Fibroblast of skin of left biceps (primary cell): ENCODE data around the gene SLC25A39.
"Not testable (repeated sequence)": the region's sequence is repeated elsewhere in the genome, so short reads cannot be mapped to it uniquely, and the experiment has no call there.

ENCODE experiments used
- DNase-seq, 2 experiments: peaks; one replicate each; pipeline ENCODE4 v3.0.0-alpha.2; 2013; ENCODE audit warnings: low read depth in 2 of 2

Gene SLC25A39

DNA sequence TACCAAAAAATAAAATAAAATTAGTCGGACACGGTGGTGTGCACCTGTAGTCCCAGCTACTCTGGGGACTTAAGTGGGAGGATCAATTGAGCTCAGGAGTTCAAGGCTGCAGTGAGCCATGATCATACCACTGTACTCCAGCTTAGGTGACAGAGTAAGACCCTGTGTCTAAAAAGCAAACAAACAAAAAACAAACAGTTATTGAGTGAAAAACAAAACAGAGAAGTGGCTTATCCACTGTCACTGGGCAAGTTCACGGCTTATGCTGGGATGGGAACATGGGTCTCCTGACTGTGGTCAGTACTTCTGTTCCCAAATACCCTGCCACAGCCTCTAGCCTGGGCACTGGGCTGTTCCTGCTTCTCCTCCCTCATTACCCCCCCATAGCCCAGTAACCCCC, 10.9 kb upstream of the SLC25A39 start:
- DNase-seq: no peak

DNA sequence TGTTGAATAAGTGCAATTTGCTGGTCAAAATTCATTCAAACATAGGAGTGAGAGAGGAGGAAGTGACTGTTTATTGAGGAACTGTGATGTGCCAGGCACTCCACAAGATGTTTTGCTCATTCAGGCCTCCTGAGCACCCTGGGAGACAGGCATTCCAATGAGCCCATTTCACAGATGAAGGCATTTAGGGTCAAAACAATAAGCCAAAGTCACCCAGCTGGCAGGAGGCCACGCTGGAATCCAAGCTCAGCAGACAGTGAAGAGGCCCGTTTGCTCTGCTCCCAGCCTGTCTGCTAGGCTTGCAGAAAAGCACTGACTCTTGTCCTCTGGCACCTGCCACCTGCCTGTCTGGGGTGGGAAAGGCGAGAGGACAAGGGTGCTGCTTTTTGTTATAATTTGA, 10.1 kb upstream of the SLC25A39 start:
- no peak for DNase-seq

DNA sequence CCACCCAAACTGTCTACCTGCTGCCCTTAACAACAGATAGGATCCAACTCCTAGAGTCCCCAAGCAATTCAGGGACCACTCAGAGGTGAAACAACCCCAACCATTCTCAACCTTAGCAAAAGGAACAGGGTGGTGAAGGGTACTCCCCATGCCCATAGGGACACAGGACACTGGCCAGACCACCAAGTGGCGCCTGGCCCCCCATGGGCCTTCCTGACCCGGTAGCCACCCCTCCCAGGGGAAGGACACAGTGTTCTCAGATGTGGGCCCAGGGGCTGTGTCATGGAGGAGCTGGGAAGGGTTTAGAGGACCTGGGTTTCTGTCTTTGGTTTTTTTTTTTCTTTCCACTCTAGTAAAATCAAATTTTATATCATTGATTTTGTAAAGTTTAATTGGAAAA, 9.7 kb upstream of the SLC25A39 start:
- no peak for DNase-seq

DNA sequence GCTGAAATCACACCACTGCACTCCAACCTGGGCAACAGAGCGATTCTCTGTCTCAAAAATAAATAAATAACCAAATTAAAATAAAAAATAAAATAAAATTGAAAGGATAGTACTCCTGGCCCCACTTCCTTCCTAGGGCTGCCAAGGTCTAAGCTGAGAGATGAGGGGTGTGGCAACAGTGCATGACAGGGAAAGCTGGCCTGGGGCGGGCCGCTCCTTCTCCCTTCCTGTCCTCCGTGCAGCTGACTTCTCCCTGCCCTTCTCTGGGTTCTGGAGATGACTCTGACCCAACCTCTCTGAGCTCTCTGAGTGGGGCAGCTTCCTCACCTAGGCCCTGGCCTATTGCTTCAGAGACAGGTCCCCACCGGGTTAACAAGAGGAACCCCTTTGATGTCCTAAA, 8.7 kb upstream of the SLC25A39 start:
- DNase-seq: no peak

DNA sequence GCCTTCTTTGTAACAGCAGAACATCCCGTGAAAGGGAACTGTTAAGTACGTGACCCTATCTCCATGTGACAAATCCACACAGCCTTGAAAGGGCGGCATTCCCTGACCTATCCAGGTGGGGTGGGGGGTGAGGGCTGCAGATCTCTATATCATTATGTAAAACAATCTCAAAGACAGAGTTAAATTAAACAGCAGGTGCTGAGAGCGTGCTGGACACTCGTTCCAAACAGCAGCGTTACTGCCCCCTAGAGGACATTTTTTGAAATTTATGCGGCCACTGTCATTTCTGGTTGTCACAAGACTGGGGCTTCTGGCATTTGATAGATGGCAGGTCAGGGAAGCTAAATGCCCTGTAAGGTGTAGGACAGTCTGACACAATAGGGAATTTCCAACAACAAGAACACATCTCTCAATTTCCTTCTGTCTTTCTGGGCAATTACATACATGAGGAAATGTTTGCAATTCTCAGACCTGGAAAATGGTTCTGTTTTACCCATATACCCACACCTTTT, 6.7 kb upstream of the SLC25A39 start:
- DNase-seq: no peak

DNA sequence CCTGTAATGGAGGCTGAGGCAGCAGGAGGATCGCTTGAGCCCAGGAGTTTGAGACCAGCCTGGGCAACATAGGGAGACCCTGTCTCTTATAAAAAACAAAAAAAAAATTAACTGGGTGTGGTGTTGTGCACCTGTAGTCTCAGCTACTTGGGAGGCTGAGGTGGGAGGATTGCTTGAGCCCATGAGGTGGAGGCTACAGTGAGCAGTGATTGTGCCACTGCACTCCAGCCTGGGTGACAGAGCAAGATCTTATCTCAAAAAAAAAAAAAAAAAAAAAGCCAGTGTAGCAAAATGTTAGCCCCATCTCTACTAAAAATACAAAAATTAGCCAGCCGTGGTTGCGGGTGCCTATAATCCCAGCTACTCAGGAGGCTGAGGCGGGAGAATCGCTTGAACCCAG, 5.6 kb upstream of the SLC25A39 start:
- DNase-seq: not testable (repeated sequence)

DNA sequence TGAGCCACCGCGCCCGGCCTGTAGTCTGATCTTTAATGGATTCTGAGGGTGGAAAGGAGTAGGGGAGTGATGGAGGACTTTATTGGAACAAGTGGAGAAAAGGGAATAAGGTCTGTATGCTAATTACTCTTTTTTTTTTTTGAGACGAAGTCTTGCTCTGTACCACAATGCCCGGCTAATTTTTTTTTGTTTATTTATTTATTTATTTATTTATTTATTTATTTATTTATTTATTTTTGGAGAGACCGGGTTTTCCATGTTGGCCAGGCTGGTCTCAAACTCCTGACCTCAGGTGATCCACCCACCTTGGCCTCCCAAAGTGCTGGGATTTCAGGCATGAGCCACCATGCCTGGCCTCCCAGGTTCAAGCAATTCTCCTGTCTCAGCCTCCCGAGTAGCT, 4.9 kb upstream of the SLC25A39 start:
- not testable (repeated sequence) for DNase-seq

DNA sequence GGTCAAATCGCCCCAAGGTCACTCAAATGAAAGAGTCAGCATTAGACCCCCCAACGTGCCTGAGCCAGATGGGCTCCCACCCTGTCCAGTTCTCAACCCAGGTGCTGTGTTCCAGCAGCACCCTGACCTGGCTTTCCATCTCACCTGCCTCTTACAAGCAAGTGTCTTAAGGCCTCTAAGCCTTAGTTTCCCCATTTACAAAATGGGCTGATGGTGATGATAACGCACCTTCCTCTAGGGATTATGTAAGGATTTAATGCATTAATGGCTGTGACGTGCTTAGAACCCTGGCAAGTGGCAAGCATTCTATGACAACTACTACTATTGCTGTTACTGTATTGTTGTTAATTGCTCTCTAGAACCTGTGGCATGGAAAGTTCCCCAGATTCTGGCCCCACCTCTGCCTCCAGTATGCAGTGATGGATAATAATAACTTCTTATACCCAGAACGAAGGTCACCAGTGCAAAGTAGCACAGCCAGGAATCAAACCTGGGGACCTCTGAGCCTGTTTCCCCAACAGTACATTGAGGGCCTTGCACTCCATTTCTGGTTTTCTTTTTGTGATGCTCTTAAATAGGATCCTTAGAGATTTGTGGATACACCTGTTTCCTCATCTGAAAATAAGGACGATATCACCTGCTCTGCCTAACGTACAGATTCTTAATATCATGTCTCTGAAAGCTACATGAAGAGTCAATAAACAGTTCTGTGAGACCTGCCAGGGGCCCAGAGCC, 3.3 kb upstream of the SLC25A39 start:
- no peak for DNase-seq

DNA sequence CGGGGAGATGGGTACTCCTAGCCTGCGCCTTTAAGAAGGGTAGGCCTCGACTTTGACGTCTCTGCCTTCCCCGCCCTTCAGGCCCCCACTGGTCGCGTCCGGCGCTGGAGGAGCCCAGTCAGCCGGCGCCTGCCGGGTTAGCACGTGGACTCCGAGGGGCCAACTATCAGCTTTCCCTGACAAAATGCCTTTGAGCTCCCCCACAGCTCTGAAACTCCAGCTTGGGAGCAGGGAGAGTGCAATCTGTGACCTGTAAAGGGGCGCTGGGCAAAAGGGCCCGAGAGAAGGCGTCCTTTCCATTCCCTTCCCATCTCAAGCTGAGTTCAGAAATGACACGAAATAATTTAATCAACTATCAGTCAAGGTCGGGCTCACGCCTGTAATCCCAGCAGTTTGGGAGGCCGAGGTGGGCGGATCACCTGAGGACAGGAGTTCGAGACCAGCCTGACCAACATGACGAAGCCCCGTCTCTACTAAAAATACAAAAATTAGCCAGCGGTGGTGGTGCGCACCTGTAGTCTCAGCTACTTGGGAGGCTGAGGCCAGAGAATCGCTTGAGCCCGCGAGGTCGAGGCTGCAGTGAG, 2.3 kb upstream of the SLC25A39 start:
- DNase-seq: peak; percentile 93 to 94

DNA sequence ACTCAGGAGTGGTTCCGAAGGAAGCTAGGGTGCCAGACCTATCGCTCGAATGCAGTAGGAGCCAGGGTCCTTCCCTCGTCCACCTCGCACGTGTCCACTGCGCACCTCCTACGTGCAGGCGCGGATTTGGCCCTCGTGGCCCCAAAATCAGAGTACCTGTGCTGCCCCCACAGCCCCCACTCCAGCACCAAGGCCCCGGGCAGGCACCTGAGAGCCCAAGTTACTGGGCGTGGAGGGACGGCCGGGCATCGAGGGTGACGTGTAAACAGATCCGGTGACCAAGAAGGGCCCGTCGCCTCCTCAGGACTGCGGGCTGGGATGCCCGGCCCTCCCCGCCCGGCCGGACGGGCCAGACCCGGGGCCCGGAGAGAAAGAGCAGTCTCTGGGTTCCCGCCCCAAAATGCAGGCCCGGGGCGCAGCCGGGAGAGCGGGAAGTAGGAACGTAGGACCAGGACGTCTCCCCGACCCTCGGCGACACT, 492 bp downstream of the SLC25A39 start:
- DNase-seq: no peak

DNA sequence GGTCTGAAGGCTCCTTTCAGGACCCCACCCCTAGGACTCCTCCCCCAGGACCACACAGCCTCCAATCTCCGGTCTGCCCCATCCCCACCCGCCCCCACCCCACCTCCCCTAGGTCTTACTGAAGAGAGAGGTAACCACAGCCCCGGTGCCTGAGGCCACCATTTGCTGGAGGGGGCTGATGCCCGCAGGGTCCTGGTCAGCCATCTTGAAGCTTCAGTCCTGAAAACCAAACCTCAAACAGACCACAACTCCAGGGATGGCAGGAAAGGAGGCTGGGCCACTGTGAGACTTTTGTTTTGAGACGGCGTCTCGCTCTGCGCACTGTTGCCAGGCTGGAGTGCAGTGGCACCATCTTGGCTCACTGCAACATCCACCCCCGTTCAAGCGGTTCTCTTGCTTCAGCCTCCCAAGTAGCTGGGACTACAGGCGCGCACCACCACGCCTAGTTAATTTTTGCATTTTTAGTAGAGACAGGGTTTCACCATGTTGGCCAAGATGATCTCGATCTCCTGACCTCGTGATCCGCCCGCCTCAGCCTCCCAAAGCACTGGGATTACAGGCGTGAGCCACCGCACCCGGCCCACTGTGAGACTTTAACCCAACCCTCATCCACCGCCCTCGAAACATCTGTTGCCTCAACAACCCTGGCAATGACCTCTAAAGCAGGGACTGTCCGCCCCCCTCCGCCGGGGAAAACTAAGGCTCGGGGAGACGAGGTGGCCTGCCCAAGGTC, 1.1 kb downstream of the SLC25A39 start:
- DNase-seq: no peak

DNA sequence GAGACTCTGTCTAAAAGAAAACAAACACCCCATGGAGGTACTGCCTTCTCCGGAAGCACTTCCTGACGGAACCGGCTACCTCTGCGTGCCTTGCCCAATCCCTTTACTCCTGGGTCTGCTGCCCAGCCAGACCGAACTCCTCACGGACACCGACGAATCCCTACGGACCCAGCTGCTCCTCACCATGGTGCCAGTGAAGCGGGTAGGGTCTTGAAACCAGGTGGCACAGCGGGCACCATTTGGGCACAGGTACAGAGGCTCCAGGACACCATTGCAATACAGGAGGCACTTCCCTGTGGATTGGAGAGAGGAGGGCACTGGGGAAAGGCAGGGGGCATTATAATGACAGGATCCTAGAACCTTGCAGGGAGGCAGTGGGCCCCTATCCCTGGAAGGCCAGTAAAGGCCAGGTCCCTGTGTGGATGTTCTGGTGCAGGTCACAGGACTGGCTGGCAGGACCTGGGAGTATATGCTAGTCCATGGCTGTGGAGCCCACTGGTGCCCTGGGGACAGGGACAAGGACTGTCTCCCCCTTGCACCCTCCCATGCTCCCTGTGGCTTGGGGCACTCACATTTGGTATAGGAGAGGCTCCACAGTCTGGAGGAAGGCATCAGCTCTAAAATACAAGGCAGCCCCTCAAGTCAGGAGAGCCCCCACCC, 2.3 kb downstream of the SLC25A39 start:
- no peak for DNase-seq

DNA sequence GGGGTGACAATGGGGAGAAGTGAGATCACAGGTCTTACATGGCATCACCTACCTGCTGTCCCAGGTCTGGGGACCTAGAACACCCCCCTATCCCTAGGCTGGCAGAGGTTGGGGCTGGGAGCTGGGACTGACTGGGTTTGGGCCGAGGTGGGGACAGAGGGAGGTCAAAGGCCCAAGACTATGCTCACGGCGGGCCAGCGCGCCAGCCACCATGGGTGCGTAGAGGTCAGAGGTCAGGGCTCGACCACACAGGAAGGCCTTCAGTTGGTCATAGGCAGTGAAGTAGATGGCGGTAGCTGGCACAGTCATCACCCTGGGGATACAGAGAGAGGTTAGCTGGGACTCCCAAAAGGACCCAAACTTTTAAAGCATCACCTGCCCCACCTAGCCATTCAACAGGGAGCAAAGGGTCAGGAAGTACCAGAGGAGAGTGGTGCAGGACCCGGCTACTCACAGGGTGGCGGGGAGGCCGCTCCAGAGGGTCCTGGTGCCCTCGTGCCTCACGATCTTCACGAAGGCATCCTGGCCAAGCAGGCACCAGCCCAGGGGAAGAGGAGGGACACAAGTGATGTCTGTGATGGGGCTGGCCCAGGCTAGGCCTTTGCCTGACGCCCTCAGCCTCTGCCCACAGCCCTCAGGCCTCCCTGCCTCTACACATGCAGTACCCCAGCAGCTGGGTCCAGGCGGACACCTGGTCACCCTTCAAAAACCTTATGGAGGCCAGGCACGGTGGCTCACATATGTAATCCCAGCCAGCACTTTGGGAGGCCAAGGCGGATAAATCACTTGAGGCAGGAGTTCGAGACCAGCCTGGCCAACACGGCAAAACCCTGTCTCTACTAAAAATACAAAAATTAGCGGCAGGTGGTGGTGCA, 3.1 kb downstream of the SLC25A39 start:
- DNase-seq: no peak

DNA sequence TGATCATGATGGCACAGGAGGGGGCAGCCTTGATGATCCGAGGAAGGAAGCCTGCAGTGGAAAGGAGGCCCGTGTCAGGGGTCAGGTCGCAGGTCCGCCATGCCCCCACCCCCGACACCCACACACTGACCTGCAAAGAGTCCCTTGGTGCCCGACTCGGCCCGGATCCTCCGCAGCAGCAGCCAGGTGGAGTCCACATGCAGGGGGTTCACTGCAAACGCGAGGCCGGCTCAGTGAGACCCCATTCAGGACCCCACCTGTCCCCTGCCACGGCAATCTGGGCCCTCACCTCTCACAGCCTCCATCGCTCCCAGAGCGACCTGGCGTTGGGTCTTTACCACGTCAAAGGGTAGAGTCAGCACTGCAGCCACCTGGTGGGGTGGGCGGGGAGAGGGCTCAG, 4.6 kb downstream of the SLC25A39 start:
- no peak for DNase-seq

DNA sequence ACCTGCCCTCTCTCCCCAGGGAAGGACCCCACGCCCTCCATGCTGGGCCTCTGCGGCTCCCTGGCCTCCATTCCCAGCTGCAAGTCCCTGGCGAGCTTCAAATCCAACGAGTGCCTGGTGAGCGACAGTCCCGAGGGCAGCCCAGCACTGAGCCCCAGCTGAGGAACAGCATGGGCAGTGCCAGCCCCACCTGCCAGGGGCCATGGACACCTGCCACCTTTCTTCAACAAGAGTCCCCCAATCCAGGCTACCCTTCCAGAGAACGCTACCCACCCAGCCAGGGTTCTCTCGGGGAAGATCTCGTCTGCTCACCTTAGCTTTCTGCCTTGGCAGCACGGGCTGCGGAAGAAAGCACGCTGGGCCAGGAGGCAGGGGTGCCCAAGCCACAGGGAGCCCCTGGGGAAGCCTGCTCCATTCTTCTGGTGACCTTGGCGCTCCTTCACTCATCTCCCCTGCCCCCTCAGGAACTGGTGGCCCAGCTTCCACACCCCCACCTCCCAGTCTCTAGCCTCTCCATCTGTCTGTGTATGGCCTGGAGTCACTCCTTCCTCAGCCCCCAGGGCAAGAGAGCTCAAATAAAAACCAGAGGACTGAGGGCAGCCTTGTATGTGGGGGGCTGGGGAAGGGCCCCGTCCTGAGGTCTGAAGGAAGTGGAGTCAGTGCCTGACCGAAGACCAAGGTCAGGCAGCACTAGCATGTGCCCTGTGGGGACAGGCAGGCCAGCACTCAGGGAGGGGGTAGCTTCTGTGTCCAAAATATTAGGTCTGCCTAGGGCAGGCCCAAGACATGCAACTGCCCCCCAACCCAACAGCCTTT, 6.3 kb downstream of the SLC25A39 start:
- no peak for DNase-seq

DNA sequence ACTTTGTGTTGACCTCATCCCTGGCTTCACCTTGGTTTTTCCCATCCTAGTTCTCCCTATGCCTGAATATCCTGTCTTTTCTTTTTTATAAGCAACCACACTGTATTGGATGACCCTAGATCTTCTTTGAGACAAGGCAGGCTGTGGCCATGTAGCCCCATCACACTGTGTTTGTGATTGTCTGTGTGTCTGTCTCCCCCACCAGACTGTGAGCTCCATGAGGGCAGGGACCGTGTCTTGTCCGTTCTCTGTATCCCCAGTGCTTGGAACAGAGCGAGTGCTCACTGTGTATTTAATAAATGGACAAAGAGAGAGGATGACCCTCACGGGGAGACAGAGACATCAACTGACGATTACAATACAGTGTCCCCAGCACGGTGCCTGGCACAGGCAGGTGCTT, 7.1 kb downstream of the SLC25A39 start:
- no peak for DNase-seq

DNA sequence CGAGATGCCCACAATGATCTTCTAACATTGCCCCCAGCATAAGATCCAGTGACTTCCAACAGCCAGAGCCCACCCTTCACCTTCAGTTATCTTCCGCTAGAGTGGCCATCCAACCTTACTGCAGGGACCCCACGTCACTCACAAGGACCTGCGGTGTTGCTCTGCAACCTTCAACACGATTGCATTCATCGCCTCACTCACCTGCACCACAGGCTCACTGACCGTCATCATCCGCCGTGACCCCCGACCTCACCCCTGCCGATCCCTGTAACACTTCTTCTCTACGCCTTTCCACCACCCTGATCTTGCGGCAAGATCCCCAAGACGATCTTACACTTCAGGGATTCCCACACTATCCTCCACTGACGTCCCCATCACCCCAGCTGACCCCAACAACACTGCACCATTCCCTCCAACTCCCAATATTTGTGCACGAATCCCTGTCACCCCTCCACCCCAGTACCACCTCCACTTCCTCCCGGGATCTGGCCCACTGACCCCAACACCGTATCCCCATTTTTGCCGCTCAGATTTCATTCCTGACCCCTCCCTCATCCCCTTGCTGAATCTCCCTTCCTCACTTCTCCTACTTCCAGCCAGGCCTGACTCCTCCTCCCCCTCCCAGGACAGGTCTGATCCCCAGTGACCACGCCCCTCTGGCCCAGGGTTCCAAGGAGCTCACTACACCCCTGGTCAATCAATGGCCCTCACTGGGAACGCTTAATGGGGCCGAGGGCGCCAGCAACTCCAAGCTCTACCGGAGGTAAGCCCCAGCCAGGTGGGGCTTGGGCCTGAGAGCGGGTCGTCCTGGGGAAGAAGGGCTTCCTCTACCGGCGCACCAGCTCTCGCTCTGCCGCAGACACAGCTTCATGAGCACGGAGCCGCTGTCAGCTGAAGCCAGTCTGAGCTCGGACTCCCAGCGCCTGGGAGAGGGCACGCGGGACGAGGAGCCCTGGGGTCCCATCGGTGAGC, 8.6 kb downstream of the SLC25A39 start:
- no peak for DNase-seq

DNA sequence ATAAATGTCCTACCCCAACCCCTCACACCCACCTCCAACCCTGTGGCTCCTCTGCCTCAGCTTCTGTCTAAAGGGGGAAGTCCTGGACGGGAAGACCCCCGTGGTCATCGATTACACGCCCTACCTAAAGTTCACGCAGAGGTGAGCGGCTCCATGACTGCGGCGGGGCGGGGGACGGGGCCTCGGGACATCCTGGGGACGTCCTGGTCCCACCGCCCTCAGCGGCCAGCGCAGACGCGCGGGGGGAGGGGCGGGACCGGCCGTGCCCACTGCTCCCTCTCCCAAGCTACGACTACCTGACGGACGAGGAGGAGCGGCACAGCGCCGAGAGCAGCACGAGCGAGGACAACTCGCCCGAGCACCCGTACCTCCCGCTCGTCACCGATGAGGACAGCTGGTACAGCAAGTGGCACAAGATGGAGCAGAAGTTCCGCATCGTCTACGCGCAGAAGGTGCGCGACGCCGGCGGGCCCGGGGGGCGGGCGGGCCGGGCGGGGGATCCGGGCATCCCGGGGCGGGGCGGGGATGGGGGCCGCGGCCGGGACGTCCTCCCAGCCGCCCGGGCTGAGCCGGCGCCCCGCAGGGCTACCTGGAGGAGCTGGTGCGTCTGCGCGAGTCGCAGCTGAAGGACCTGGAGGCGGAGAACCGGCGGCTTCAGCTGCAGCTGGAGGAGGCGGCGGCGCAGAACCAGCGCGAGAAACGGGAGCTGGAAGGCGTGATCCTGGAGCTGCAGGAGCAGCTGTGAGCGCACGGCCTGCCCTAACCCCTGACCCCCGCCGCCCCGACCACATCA, 9.6 kb downstream of the SLC25A39 start:
- DNase-seq: no peak
